GM21526 (cell line): ENCODE results near the gene CEP20.

Experiments used
- ATAC-seq: cut with Tn5 transposase; IDR thresholded peaks from one replicate; pipeline ENCODE4 v1.9.1; 2021; ENCODE audit warnings: moderate library complexity; ENCODE audit not compliant: unreplicated experiment, low FRiP score

Gene CEP20

GRCh38 chr16:15899538-15900100 lies 11.2 kb upstream of the CEP20 start:
- no peak for ATAC-seq

GRCh38 chr16:15898654-15899053 lies 10.3 kb upstream of the CEP20 start:
- no peak for ATAC-seq

GRCh38 chr16:15897834-15898254 lies 9.4 kb upstream of the CEP20 start:
- no peak for ATAC-seq

DNA sequence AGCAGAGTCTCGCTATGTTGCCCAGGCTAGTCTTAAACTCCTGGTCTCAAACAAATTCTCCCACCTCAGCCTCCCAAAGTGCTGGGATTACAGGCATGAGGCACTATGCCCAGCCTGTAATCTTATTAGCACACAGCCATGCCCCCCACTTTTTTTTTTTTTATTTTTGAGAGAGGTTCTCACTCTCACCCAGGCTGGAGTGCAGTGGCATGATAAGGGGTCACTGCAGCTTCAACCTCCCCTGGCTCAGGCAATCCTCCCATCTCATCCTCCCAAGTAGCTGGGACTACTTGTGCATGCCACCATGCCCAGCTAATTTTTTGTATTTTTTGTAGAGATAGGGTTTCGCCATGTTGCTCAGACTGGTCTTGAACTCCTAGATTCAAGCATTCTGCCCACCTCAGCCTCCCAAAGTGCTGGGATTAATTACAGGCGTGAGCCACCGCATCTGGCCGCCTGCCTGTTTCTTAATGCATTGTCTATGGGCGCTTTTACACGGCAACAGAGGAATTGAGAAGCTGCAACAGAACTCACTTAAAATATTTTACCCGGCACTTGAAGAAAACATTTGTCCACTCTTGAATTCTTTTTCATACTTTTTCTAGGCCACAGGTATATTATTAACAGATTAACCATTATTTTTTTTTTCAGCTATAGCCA lies 8.8 kb upstream of the CEP20 start:
- ATAC-seq, result no peak

DNA sequence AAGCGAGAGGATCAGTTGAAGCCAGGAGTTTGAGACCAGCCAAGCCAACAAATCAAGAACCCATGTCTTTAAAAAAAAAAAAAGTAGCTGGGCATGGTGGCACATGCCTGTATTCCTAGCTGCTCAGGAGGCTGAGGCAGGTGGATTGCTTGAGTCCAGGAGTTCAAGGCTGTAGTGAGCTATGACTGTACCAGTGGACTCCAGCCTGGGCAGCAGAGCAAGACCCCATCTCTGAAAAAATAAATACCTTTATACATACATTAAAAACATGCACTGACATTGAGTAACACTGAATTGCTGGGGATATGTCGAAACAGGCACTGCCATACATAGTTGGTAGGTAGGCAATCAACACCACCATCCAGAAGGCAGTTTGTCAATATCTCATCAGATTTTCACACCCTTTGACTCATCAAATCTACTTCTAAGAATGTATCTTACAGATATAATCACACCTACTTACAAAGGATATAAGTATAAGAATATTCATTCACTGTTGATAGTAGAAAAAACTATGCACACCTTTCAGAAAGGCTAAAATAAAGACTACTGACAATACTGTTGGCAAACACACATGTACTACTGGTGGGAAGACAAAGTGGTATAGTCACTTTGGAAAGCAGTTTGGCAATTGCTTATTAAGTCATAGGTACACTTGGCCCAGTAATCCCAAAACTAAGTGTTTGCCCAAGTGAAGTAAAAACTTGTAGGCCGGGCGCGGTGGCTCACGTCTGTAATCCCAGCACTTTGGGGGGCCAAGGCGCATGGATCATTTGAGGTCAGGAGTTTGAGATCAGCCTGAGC lies 6.4 kb upstream of the CEP20 start:
- no peak for ATAC-seq

DNA sequence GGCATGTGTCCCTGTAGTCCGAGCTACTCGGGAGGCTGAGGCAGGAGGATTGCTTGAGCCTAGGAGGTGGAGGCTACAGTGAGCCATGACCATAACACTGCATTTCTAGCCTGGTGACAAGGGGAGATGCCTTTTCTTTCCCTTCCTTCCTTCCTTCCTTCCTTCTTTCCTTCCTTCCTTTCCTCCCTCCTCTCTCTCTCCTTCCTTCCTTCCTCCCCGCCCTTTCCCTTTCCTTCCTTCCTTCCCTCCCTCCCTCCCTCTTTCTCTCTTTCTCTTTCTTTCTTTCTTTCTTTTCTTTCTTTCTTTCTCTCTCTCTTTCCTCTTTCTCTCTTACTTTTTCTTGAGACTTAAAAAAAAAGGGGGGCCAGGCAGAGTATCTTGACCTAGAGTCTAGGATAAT lies 3.1 kb upstream of the CEP20 start:
- no peak for ATAC-seq

GRCh38 chr16:15887283-15887682 lies 1.1 kb downstream of the CEP20 start:
- ATAC-seq, result no peak

GRCh38 chr16:15886078-15886477 lies 2.3 kb downstream of the CEP20 start:
- ATAC-seq, result no peak

GRCh38 chr16:15885560-15886001 lies 2.8 kb downstream of the CEP20 start:
- no peak for ATAC-seq

DNA sequence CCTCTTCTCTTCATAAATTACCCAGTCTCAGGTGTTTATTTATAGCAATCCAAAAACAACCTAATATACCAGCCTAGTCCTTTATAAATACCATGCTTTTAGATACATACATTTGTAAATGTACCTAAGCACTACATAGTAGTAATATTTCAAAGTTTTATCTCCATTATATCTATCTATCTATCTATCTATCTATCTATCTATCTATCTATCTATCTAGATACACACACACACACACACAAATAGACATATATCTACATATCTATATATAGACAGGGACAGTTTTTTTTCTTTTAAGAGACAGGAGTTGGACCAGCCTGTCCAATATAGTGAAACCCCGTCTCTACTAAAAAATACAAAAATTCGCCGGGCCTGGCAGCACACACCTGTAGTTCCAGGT lies 5.8 kb downstream of the CEP20 start:
- ATAC-seq, result no peak

DNA sequence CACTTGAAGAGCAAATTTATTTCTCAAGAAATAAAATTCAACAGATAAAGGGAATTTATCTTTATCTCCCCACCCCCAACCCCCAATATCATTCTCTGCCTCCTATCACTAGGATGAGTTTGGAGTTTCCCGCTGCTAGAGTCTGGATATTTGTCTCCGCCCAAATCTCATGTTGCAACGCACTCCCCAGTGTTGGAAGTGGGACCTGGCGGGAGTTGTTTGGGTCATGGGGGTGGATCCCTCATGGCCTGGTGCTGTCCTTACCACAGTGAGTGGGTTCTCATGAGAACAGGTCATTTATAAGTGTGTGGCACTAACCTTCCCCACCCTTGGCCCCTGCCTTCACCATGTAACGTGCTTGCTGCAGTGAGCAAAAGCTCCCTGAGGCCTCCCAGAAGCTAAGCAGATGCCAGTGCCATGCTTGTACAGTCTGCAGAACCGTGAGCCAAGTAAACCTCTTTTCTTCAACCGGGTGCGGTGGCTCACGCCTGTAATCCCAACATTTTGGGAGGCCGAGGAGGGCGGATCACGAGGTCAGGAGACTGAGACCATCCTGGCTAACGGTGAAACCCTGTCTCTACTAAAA lies 6.5 kb downstream of the CEP20 start:
- ATAC-seq, result no peak

- ATAC-seq, result no peak
These were observed 7.7 kb downstream of the CEP20 start for GRCh38 chr16:15880434-15881308.

DNA sequence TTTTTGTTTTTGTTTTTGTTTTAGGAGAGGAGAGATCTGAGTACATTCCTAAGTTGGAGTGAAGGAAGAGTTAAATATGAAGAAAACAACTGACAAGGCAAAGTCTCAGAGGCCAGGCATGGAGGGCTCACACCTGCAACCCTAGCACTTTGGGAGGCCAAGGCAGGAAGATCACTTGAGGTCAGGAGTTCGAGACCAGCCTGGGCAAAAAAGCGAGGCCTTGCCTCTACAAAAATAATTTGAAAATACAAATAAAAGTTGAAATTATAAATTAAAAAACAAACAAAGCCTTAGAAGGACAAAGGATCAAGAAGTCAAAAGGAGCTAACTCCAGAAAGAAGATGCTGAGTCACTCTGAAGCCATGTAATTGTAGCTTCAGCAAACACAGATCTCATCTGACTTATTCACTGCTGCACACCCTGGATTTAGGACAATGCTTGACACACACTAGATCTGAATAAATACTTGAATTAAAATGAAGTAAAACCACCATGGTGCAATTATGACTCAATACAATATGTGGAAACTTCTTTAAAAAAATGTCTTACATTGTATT lies 9.1 kb downstream of the CEP20 start:
- ATAC-seq, result no peak

GRCh38 chr16:15876503-15876902 lies 11.9 kb downstream of the CEP20 start:
- ATAC-seq, result no peak

DNA sequence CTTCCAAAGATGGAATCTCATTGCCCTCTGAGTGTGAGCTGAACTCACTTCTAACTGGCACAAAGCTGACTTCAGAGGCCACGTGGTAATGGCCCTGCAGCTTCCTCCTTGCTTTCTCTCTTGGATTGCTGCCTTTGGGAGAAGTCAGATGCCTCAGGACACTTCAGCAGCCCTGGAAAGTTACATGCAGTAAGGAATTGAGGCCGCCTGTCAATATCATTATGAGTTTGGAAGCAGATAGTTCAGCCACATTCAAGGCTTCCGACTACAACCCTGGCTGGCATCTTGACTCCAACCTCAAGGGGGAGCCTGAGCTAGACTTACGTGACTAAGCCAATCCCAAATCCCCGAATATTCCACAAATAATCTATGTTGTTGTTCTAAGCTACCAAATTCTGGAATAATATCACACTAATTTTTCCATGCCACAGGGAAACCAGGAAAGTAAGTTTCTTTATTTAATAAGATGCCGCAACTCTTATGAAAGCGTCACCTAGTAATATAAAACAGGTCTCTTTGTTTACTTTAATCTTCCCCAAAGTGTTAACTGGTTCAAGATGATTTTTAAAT lies 13.6 kb downstream of the CEP20 start:
- no peak for ATAC-seq

- no peak for ATAC-seq
These were observed 14.7 kb downstream of the CEP20 start for GRCh38 chr16:15873737-15874136.

- no peak for ATAC-seq
These were observed 15.1 kb downstream of the CEP20 start for GRCh38 chr16:15873301-15873700.

DNA sequence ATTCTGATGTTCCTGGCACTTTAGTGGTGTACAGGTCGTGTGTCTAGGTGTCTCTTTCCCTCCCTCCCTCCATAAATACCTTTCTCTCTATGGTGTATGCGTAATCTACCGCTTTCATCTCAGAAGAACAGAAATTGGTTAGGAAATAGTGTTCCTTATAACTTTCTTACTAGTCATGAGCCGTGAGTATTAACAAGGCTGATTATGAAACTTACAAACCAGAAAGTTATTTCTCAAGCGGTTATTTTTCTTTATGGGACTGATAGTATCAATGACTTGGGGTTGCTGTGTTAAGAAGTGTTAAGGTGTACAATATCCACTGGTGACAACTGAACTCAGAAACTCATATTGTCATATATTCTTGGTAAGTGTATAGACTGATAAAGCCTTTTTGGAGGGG lies 18.4 kb downstream of the CEP20 start:
- ATAC-seq, result no peak

DNA sequence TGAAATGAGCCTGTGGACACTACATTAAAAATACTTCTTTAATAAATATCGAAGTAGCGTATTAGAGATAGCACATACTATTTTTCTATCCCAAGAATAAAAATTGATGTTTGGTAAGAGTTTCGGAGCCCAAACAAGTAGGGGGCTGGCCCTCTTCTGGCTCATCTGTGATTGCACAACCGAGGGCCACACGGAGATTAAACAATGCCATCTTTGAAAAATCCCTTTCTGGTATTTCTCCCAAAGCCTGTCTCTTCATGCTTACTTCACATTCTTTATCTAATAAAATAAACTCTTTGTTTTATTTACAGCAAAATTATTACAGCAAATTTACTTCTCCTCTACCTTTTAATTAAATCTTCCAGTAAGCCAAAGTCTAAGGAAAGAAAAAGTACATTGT lies 22.0 kb downstream of the CEP20 start:
- ATAC-seq, result no peak

GRCh38 chr16:15865742-15866141 lies 22.7 kb downstream of the CEP20 start:
- no peak for ATAC-seq
